Forelimb muscle (tissue), 1 donor: ENCODE data around the gene ARHGEF6. TPM values are rescaled to one million over a fixed set of nuclear protein-coding genes. Genes with fewer than 3 reads are reported as not detected.
"Not testable (repeated sequence)": the region's sequence is repeated elsewhere in the genome, so short reads cannot be mapped to it uniquely, and the experiment has no call there.

Experiments
- DNase-seq: peaks from one replicate; pipeline ENCODE4 v3.0.0-alpha.2; 2013; ENCODE audit warnings: low read depth
- polyA plus RNA-seq: library from polyadenylated mRNA; unstranded; fragments of 120-200 nt; gene quantifications from one replicate; pipeline ENCODE4 v1.2.1, GENCODE V29; 2013; ENCODE audit not compliant: insufficient read length

The ARHGEF6 gene
- 45.3 TPM for polyA plus RNA-seq

GRCh38 chrX:136780763-136781162, at the start of gene ARHGEF6:
TSS of gene ARHGEF6 (minus strand) at chrX:136780932. CDS start at chrX:136780882, 50 bp downstream.
- DNase-seq, result no peak

DNA sequence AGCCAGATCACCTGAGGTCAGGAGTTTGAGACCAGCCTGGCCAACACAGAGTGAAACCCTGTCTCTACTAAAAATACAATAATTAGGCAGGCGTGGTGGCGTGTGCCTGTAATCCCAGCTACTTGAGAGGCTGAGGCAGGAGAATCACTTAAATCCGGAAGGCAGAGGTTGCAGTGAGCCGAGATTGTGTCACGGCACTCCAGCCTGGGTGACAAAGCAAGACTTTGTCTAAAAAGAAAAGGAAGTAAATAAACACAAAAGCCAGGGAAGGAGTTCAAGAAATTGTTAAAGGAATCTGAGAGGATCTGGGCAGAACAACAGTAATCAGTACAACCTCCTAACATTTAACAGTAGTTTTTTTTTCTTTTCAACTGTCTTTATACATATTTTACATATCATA, 48.7 kb upstream of the ARHGEF6 start:
- no peak for DNase-seq

GRCh38 chrX:136828830-136829229, 48.1 kb upstream of the ARHGEF6 start:
- DNase-seq, result no peak

DNA sequence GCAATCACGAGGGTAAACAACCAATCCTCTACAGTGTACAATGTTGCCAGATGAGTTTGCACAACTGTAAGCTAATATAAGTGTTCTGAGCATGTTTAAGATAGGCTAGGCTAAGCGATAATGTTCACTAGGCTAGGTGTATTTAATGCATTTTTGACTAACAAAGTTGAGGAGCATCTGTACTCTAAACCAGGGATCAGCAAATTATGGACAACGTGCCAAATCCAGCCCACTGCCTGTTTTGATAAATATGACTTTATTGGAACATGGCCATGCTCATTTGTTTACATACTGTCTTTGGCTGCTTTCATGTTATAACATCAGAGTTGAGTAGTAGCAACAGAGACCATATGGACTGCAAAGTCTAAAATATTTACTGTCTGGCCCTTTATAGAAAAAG, 46.3 kb upstream of the ARHGEF6 start:
- no peak for DNase-seq

- no peak for DNase-seq
Measured at GRCh38 chrX:136825771-136826170, 45.0 kb upstream of the ARHGEF6 start.

DNA sequence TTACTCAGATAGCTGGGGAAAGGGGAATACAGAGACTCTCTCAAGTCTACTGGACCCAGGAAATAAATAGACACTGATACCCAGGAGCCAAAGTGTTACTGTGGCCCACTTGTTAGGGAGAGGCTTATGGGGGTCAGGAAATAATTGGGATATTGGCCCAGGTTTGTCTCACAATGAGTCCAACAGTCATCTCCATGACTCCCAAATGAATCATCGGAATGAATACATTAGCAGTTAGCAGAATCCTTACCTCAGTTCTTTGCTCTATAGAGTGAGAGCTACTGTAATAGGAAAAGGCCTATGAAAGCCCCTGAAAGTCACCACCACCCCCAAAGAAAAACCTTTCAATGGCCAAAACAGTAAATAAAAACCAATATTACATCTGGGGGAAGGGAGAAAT, 42.4 kb upstream of the ARHGEF6 start:
- no peak for DNase-seq

- no peak for DNase-seq
Measured at GRCh38 chrX:136822337-136823095, 41.8 kb upstream of the ARHGEF6 start.

DNA sequence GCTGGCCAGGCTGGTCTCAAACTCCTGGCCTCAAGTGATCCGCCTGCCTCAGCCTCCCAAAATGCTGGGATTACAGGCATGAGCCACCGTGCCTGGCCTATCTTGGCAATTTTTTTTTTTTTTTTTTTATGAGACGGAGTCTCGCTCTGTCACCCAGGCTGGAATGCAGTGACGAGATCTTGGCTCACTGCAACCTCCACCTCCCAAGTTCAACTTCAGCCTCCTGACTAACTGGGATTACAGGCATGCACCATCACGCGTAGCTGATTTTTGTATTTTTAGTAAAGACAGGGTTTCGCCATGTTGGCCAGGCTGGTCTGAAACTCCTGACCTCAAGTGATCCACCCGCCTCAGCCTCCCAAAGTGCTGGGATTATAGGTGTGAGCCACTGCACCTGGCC, 39.0 kb upstream of the ARHGEF6 start:
- DNase-seq, result not testable (repeated sequence)

- DNase-seq, result no peak
Measured at GRCh38 chrX:136819031-136819703, 38.4 kb upstream of the ARHGEF6 start.

- no peak for DNase-seq
Measured at GRCh38 chrX:136816975-136817374, 36.2 kb upstream of the ARHGEF6 start.

DNA sequence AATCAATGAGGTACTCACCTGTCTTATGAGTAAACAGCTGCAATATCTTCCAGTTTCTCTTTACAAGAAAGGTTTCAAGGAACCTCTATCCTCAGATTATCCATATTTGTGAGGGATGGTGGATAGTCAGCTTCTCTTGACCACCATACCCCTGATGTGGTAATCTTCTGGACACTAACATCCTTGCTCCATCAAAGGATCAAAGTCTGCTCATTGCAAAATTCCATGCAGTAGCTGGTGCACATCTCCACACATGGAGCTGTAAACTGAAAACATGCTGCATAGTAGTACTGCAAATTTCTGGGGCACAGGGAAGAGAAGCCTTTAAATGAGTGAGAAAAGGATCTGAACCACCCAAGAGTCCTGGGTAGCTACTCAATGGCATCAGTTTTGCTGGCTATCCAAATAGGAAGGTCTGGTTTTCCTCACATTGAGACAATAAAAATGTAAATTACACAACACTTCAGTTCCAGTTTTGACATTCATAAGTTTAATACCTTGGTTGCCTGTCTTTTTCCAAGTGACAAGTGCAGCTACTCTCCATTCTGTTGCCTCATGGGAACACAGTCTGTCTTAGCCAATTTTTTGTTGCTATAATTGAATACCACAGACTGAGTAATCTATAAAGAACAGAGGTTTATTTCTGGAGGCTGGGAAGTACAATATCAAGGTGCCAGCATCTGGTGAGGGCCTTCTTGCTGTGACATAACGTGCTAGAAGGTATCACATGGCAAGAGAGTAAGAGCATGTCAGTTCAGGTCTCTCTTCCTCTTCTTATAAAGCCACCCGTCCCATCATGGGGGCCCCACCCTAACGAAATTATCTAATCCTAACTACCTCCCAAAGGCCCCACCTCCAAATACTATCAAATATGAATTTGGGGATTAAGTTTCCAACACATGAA, 34.4 kb upstream of the ARHGEF6 start:
- DNase-seq, result no peak

DNA sequence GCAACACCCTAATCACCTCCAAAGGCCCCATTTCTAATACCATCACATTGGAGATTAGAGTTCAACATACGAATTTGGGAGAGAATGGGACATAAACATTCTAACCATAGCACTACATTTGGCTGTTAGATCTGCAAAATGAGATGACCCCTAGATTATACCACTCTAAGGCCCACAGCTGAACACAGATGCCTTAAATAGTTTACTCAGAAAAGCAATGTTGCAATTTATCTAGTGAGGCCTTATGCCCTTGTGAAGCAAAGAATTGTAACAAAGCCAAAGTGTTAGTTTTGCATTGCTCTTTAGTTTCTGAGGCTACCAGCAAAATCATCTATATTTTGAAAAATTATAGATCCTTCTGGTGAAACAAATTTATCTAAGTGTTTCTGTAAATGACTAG, 31.6 kb upstream of the ARHGEF6 start:
- no peak for DNase-seq

DNA sequence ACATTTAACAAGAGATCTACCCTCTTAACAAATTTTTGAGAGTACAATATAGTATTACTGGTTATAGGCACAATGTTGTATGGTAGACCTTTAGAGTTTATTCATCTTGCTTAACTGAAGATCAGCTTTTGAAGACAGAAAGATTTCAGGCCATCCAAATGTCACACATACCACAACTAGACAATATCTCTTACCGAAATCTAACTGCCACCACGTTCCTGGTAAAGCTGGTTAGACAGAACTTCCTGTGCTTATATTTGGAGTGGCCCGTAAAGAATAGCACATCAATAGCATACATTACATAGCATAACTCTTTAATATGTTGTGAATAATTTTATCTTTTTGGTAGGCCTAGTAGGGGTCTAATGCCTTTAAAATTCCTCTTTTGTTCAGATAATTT, 29.8 kb upstream of the ARHGEF6 start:
- DNase-seq, result no peak

- no peak for DNase-seq
Measured at GRCh38 chrX:136806891-136807410, 26.2 kb upstream of the ARHGEF6 start.

GRCh38 chrX:136802515-136802914, 21.8 kb upstream of the ARHGEF6 start:
- DNase-seq, result no peak

- no peak for DNase-seq
Measured at GRCh38 chrX:136797787-136798186, 17.1 kb upstream of the ARHGEF6 start.

GRCh38 chrX:136795132-136795531, 14.4 kb upstream of the ARHGEF6 start:
- not testable (repeated sequence) for DNase-seq

- not testable (repeated sequence) for DNase-seq
Measured at GRCh38 chrX:136794660-136795059, 13.9 kb upstream of the ARHGEF6 start.

- no peak for DNase-seq
Measured at GRCh38 chrX:136794080-136794479, 13.3 kb upstream of the ARHGEF6 start.

DNA sequence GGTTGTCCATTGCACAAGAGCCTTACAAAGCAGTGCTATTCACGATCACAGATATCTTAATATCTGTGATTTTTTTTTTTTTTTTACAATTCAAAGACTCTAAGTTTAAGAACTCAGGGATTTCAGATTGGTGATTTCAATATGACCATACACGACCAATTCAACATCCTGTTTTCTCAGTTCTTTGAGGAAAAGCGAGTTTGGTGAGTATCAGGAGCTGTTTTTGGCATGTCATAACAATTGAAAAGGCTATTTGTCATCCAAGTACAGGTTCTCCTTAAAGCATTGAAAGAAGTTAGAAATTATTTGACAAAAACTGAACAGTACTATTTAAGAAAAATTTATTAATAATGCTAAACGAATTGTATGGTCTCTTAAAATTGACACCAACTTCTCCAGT, 9.1 kb upstream of the ARHGEF6 start:
- DNase-seq, result no peak

DNA sequence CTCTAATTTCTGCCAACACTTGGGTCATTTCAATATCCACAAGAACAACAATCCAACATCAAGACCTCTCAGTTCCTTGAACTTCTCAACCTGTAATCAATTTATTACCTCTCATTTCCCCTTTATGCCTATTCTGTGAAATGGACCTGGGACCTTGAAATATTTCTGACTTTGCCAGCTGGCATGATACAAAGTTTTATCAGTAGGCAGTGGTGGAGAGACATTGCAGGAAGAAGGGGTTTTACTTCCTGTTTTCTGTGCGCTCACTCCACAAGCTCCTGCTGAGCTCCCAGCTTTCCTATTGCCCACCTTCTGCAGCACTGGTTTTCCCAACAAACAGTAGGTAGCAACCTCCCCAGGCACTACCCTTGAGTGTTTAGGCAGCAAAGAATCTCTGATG, 3.5 kb upstream of the ARHGEF6 start:
- DNase-seq, result no peak

GRCh38 chrX:136783159-136783558, 2.4 kb upstream of the ARHGEF6 start:
- no peak for DNase-seq
